ENCODE measurements around the gene KRT86.

DNA sequence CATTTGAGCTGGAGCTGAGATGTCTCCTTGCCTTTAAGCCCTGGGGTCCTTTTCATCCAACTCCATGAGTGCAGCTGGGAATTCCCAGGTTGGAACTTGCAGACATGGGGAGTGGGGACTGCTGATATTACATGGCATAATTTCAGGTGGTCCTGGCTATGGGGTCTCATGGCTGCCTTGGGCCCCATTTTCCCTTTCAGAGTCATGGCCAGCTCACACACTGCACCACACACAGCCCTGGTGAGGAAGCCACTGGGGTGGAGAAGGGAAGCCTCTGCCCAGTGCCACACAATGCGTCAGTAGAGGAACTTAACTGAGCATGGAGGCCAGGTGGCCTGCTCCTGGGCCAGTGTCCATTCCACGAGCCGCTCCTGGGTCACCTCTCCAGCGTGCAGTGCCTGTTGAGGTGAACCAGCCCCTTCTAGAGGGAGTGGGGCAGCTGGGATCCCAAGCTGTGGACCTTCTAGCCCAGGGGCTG is 17.3 kb upstream of the KRT86 start:
- TF ChIP-seq CTCF (IDR thresholded peaks at IDR 0.05) (no peak), EZH2 (IDR thresholded peaks at IDR 0.05; ENCODE audit: borderline replicate concordance, insufficient read depth, low read depth, low read length, poor library complexity, severe bottlenecking) (no peak)
